HepG2 (cell line): Measurements from ENCODE around the gene UBQLN4. TPM values are rescaled to one million over a fixed set of nuclear protein-coding genes. Genes with fewer than 3 reads are reported as not detected.

Experiments
- AGO2 ChIP-seq: fragments of 200-400 bp; formaldehyde crosslinking; optimal IDR thresholded peaks from 2 replicates; pipeline ENCODE3; 2017; ENCODE audit warnings: mild to moderate bottlenecking, low read depth, low read length, moderate library complexity
- AKAP8 ChIP-seq: sonication (generic); formaldehyde crosslinking; IDR thresholded peaks from 2 replicates; pipeline ENCODE4 v1.5.1; 2020; ENCODE audit warnings: mild to moderate bottlenecking, missing genetic modification reagents
- CC2D1A ChIP-seq: sonication (generic); formaldehyde crosslinking; IDR thresholded peaks from 2 replicates; pipeline ENCODE4 v1.8.1; 2023; ENCODE audit warnings: mild to moderate bottlenecking, missing genetic modification reagents
- CHD4 ChIP-seq: fragments of 200-600 bp; sonication (generic); IDR thresholded peaks from 2 replicates; pipeline ENCODE4 v1.7.0; 2017; ENCODE audit warnings: mild to moderate bottlenecking, low read length, borderline replicate concordance
- FOXK1 ChIP-seq: sonication (generic); formaldehyde crosslinking; IDR thresholded peaks from 2 replicates; pipeline ENCODE4 v1.4.0; 2020; ENCODE audit warnings: low read depth, missing genetic modification reagents, borderline replicate concordance
- HHEX ChIP-seq: IDR thresholded peaks from 2 replicates; pipeline ENCODE4 v1.6.1; 2016; ENCODE audit warnings: control low read depth
- IRX3 ChIP-seq: sonication (generic); formaldehyde crosslinking; IDR thresholded peaks from 2 replicates; pipeline ENCODE4 v1.8.1; 2023; ENCODE audit warnings: mild to moderate bottlenecking, low read depth, missing genetic modification reagents, borderline replicate concordance
- KDM1A ChIP-seq: IDR thresholded peaks from 2 replicates; pipeline ENCODE4 v1.6.1; 2016; ENCODE audit warnings: missing compliant biosample characterization
- KDM3A ChIP-seq: IDR thresholded peaks from 2 replicates; pipeline ENCODE4 v1.6.1; 2018; ENCODE audit warnings: low read depth, missing compliant biosample characterization
- KLF12 ChIP-seq: sonication (generic); formaldehyde crosslinking; IDR thresholded peaks from 2 replicates; pipeline ENCODE4 v1.4.0; 2020; ENCODE audit warnings: missing genetic modification reagents, borderline replicate concordance
- NFATC3 ChIP-seq: sonication (generic); formaldehyde crosslinking; IDR thresholded peaks from 2 replicates; pipeline ENCODE4 v1.5.1; 2020; ENCODE audit warnings: mild to moderate bottlenecking, missing genetic modification reagents
- NR2F6 ChIP-seq, 2 experiments: IDR thresholded peaks; 2 replicates each; pipeline ENCODE4 v1.6.1; 2016; ENCODE audit warnings: antibody characterized with exemption in 1 of 2, mild to moderate bottlenecking in 1 of 2
- PCBP2 ChIP-seq: fragments of 200-400 bp; formaldehyde crosslinking; optimal IDR thresholded peaks from 2 replicates; pipeline ENCODE3; 2018; ENCODE audit warnings: low read length, low read depth; ENCODE audit not compliant: poor library complexity, severe bottlenecking
- POLR2AphosphoS5 ChIP-seq: IDR thresholded peaks from 2 replicates; pipeline ENCODE4 v1.6.1; 2012; ENCODE audit warnings: low read depth, low read length
- SRSF1 ChIP-seq: fragments of 200-400 bp; formaldehyde crosslinking; optimal IDR thresholded peaks from 2 replicates; pipeline ENCODE3; 2017; ENCODE audit warnings: mild to moderate bottlenecking, low read depth, low read length, moderate library complexity
- SUZ12 ChIP-seq: fragments of 150-350 bp; IDR thresholded peaks from 2 replicates; pipeline ENCODE4 v1.6.1; 2014; ENCODE audit warnings: low read depth, low read length
- TEAD3 ChIP-seq: optimal IDR thresholded peaks from 2 replicates; pipeline ENCODE3; 2016; ENCODE audit warnings: borderline replicate concordance
- U2AF2 ChIP-seq: fragments of 200-400 bp; formaldehyde crosslinking; IDR thresholded peaks from 2 replicates; pipeline ENCODE4 v1.6.1; 2017; ENCODE audit warnings: low read depth, mild to moderate bottlenecking, low read length
- ZNF296 ChIP-seq: sonication (generic); formaldehyde crosslinking; conservative IDR thresholded peaks from 2 replicates; pipeline ENCODE4 v1.5.0; 2020; ENCODE audit warnings: mild to moderate bottlenecking, missing genetic modification reagents
- ZNF33B ChIP-seq: sonication (generic); formaldehyde crosslinking; IDR thresholded peaks from 2 replicates; pipeline ENCODE4 v1.5.1; 2020; ENCODE audit warnings: mild to moderate bottlenecking, missing genetic modification reagents
- ZNF367 ChIP-seq: sonication (generic); formaldehyde crosslinking; IDR thresholded peaks from 2 replicates; pipeline ENCODE4 v1.4.0; 2020; ENCODE audit warnings: missing genetic modification reagents, borderline replicate concordance
- ZNF607 ChIP-seq: sonication (generic); formaldehyde crosslinking; IDR thresholded peaks from 2 replicates; pipeline ENCODE4 v1.5.1; 2020; ENCODE audit warnings: missing genetic modification reagents, mild to moderate bottlenecking, borderline replicate concordance
- ZNF776 ChIP-seq: sonication (generic); formaldehyde crosslinking; IDR thresholded peaks from 2 replicates; pipeline ENCODE4 v1.4.0; 2020; ENCODE audit warnings: mild to moderate bottlenecking, missing genetic modification reagents
- ZSCAN25 ChIP-seq: sonication (generic); formaldehyde crosslinking; IDR thresholded peaks from 2 replicates; pipeline ENCODE4 v1.8.0; 2022; ENCODE audit warnings: mild to moderate bottlenecking, missing genetic modification reagents
- ZSCAN29 ChIP-seq: sonication (generic); formaldehyde crosslinking; conservative IDR thresholded peaks from 2 replicates; pipeline ENCODE4 v1.4.0; 2020; ENCODE audit warnings: mild to moderate bottlenecking, missing genetic modification reagents
- polyA plus RNA-seq, 8 experiments: library from polyadenylated mRNA; depleted of rRNA in 3 of 8; stranded (reverse) in 7 of 8; unstranded in 1 of 8; fragments of >200 nt; fragmentation: Illumina TruSeq in 4 of 8; extraction: Trizol in 4 of 8; gene quantifications; 2 replicates each; pipeline versions ENCODE4 v1.2.1 to v1.2.3, GENCODE V29; 2011 to 2016; ENCODE audit warnings: low read depth in 4 of 8, missing spikeins in 1 of 8, mixed read lengths in 1 of 8; ENCODE audit not compliant: insufficient read depth in 1 of 8
- total RNA-seq, 5 experiments: library from RNA; depleted of rRNA; stranded (reverse); fragments of >200 nt; fragmentation: Illumina TruSeq; extraction: Trizol; gene quantifications; 2 replicates each; pipeline ENCODE4 v1.2.3, GENCODE V29; 2016; ENCODE audit warnings: low read depth in 1 of 5
- TF ChIP-seq, protein P1 (sequence below): sonication (generic); formaldehyde crosslinking; conservative IDR thresholded peaks from 2 replicates; pipeline ENCODE4 v1.8.0; 2022; ENCODE audit warnings: missing genetic modification reagents
- TF ChIP-seq, protein P2 (sequence below): IDR thresholded peaks from 2 replicates; pipeline ENCODE4 v1.6.1; 2016; ENCODE audit warnings: mild to moderate bottlenecking

Gene UBQLN4
- total and polyA plus RNA-seq, 2 of the 13 experiments (the other 11 are each of a cell fraction or from before 2014, with no cell fraction given): 31.5 to 39.8 TPM

DNA sequence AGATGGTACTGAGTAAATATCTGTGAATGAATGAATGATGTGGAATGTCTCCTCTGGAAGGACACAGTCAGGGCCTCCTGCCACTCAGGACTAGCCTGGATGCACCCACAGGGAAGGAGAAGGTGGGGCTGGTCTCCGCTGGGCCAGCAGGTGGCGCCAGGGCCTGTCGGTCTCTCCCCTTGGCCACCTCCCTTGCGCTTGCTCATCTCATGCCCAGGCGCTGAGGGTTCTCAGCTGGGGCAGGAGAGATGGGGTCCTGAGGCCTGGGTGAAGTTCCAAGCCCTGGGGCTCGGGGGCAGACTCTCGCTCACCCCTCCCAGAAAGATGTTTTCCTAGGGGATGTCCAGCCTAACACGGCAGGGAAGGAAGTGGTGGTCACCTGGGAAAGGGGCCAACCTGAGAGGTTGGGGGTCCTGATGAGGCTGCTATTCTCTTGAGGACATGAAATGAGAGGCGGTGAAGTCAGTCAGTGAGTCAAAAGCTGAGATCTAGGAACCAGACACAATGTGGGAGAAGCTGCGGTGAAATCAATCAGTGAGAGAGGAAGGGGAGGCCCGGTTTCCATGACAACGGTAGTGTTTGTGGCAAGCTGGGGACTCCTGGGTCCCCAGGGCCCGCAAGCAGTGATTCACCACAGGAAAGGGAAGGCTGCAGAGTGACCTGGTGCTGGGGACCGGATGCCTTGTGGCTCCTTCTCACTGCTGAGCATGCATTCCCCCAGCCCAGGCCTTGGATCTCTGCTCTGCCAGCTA is 43.2 kb upstream of the UBQLN4 start (continued):
- TF ChIP-seq ZNF607 (CRISPR knock-in tag): no peak
- no peak for TF ChIP-seq CHD4
- no peak for TF ChIP-seq ZNF296 (CRISPR knock-in tag)
- TF ChIP-seq, protein P1, sequence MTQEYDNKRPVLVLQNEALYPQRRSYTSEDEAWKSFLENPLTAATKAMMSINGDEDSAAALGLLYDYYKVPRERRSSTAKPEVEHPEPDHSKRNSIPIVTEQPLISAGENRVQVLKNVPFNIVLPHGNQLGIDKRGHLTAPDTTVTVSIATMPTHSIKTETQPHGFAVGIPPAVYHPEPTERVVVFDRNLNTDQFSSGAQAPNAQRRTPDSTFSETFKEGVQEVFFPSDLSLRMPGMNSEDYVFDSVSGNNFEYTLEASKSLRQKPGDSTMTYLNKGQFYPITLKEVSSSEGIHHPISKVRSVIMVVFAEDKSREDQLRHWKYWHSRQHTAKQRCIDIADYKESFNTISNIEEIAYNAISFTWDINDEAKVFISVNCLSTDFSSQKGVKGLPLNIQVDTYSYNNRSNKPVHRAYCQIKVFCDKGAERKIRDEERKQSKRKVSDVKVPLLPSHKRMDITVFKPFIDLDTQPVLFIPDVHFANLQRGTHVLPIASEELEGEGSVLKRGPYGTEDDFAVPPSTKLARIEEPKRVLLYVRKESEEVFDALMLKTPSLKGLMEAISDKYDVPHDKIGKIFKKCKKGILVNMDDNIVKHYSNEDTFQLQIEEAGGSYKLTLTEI: no peak
- TF ChIP-seq ZSCAN25 (CRISPR knock-in tag): 0 out of 2 replicates have a peak, but pooled peaks have one; percentile 60
- TF ChIP-seq CC2D1A: no peak
- no peak for TF ChIP-seq ZNF776 (CRISPR knock-in tag)
- no peak for TF ChIP-seq SUZ12
- no peak for TF ChIP-seq SRSF1
- TF ChIP-seq ZNF367 (CRISPR knock-in tag): no peak
- TF ChIP-seq PCBP2: no peak
- no peak for TF ChIP-seq ZNF33B
- TF ChIP-seq U2AF2: no peak
- 0 out of 2 replicates have a peak, but pooled peaks have one; percentile 42 for TF ChIP-seq NFATC3 (CRISPR knock-in tag)
- no peak for TF ChIP-seq HHEX (CRISPR knock-in tag)
- TF ChIP-seq, protein P2, sequence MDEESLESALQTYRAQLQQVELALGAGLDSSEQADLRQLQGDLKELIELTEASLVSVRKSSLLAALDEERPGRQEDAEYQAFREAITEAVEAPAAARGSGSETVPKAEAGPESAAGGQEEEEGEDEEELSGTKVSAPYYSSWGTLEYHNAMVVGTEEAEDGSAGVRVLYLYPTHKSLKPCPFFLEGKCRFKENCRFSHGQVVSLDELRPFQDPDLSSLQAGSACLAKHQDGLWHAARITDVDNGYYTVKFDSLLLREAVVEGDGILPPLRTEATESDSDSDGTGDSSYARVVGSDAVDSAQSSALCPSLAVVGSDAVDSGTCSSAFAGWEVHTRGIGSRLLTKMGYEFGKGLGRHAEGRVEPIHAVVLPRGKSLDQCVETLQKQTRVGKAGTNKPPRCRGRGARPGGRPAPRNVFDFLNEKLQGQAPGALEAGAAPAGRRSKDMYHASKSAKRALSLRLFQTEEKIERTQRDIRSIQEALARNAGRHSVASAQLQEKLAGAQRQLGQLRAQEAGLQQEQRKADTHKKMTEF (CRISPR knock-in tag): peak; percentile 75
- 0 out of 2 replicates have a peak, but pooled peaks have one; percentile 27 for TF ChIP-seq ZSCAN29
- no peak for TF ChIP-seq NR2F6 (IDR thresholded peaks at IDR 0.05)
- TF ChIP-seq NR2F6 (CRISPR knock-in tag; IDR thresholded peaks at IDR 0.05): peak; percentile 49; the same call in 1 of the 2 replicates
- TF ChIP-seq AGO2: no peak
- no peak for TF ChIP-seq IRX3 (CRISPR knock-in tag)
- TF ChIP-seq KLF12 (CRISPR knock-in tag): no peak
- no peak for TF ChIP-seq AKAP8 (CRISPR knock-in tag)
- 0 out of 2 replicates have a peak, but pooled peaks have one; percentile 50 for TF ChIP-seq KDM1A
- no peak for TF ChIP-seq POLR2AphosphoS5
- TF ChIP-seq TEAD3: peak; percentile 71
- TF ChIP-seq FOXK1 (CRISPR knock-in tag): 0 out of 2 replicates have a peak, but pooled peaks have one; percentile 27
- peak; percentile 94 for TF ChIP-seq KDM3A (CRISPR knock-in tag)
